HCT116 (cell line): ENCODE results near the gene CEP43. TPM values are rescaled to one million over a fixed set of nuclear protein-coding genes. Genes with fewer than 3 reads are reported as not detected.

Source experiments
- ATAC-seq: fragments of 200-7000 bp; cut with Tn5 transposase; 2 replicates; pipeline ENCODE4 v1.9.1; 2020; ENCODE audit warnings: mild to moderate bottlenecking, moderate library complexity
- BruUV-seq: library from RNA; stranded (reverse); fragments of 400-500 nt; replicated peaks from 2 replicates; lab custom pipeline; 2021; lab: Mats Ljungman, UMichigan
- CTCF ChIA-PET: fragments of 300-600 bp; sonication (Branson Sonifier 250); formaldehyde crosslinking; loops from one replicate; lab custom pipeline; 2021; ENCODE audit warnings: antibody characterized with exemption; lab: Charles Lee
- POLR2A ChIA-PET: fragments of 300-600, 350-600 bp; sonication (Branson Sonifier 250); formaldehyde crosslinking; loops from one replicate; lab custom pipeline; 2021; ENCODE audit warnings: antibody characterized with exemption; lab: Charles Lee
- RAD21 ChIA-PET, 2 experiments: fragments of 300-600 bp; sonication (Branson Sonifier 250); formaldehyde crosslinking; loops; one replicate each; lab custom pipeline; 2023; ENCODE audit warnings: low total read pairs in 2 of 2; ENCODE audit not compliant: uncharacterized antibody in 2 of 2, unreplicated experiment in 2 of 2, low non-redundant PET in 1 of 2; lab: Charles Lee
- DNase-seq: peaks from one replicate; pipeline ENCODE4 v3.0.0-alpha.2; 2010; ENCODE audit warnings: low read depth, low spot score
- H2AFZ ChIP-seq: fragments of 200-600 bp; shearing (Covaris generic), sonication (generic); 2 replicates; pipeline ENCODE4 v1.6.1; 2017; ENCODE audit warnings: low read depth, mixed run types, mixed read lengths, antibody characterized with exemption, low read length; ENCODE audit not compliant: poor library complexity, severe bottlenecking
- H3K27ac ChIP-seq: 2 replicates; pipeline ENCODE4 v1.5.1; 2012; ENCODE audit warnings: low read depth, low read length
- H3K27me3 ChIP-seq: fragments of 200-600 bp; sonication (generic); 2 replicates; pipeline ENCODE4 v1.6.1; 2016; ENCODE audit warnings: mixed run types, low read length, mixed read lengths; ENCODE audit not compliant: insufficient read depth
- H3K36me3 ChIP-seq, 2 experiments: fragments of 200-500 bp in 1 of 2; fragments of 200-600 bp in 1 of 2; sonication (Bioruptor generic) in 1 of 2; sonication (generic) in 1 of 2; 2 replicates each; pipeline versions ENCODE4 v1.5.1 to v1.6.1; 2014 to 2016; ENCODE audit warnings: low read length in 2 of 2, inconsistent platforms in 1 of 2, mixed read lengths in 1 of 2, mixed run types in 1 of 2; ENCODE audit not compliant: insufficient read depth in 2 of 2, control insufficient read depth in 1 of 2
- H3K4me1 ChIP-seq, 2 experiments: fragments of 200-600 bp in 1 of 2; sonication (generic) in 1 of 2; 2 replicates each; pipeline versions ENCODE4 v1.5.1 to v1.6.1; 2012 to 2017; ENCODE audit warnings: low read length in 2 of 2, inconsistent platforms in 1 of 2, mild to moderate bottlenecking in 1 of 2, mixed read lengths in 1 of 2, mixed run types in 1 of 2, moderate library complexity in 1 of 2; ENCODE audit not compliant: insufficient read depth in 2 of 2, control insufficient read depth in 1 of 2
- H3K4me2 ChIP-seq: fragments of 200-600 bp; sonication (generic); 2 replicates; pipeline ENCODE4 v1.6.1; 2017; ENCODE audit warnings: mixed run types, low read length, mixed read lengths
- H3K4me3 ChIP-seq, 2 experiments: fragments of 200-600 bp in 1 of 2; sonication (generic) in 1 of 2; replicated peaks in 1 of 2; 2 replicates each; pipeline ENCODE4 v1.5.1; 2011 to 2016; ENCODE audit warnings: low read length in 2 of 2, control low read depth in 1 of 2, low read depth in 1 of 2, mild to moderate bottlenecking in 1 of 2, mixed read lengths in 1 of 2, mixed run types in 1 of 2
- H3K79me2 ChIP-seq: fragments of 200-600 bp; sonication (generic); 2 replicates; pipeline ENCODE4 v1.6.1; 2017; ENCODE audit warnings: mild to moderate bottlenecking, mixed run types, low read length, moderate library complexity, mixed read lengths; ENCODE audit not compliant: insufficient read depth
- H3K9ac ChIP-seq: fragments of 200-600 bp; sonication (generic); 2 replicates; pipeline ENCODE4 v1.6.1; 2016; ENCODE audit warnings: low read length, mixed read lengths
- H3K9me2 ChIP-seq: fragments of 200-600 bp; sonication (generic), shearing (Covaris generic); 2 replicates; pipeline ENCODE4 v1.6.1; 2017; ENCODE audit warnings: mixed run types, mild to moderate bottlenecking, moderate library complexity; ENCODE audit not compliant: insufficient read depth
- H3K9me3 ChIP-seq, 2 experiments: fragments of 200-500 bp in 1 of 2; fragments of 200-600 bp in 1 of 2; sonication (Bioruptor generic) in 1 of 2; sonication (generic) in 1 of 2; 2 replicates each; pipeline ENCODE4 v1.6.1; 2014 to 2017; ENCODE audit warnings: low read length in 2 of 2, mixed read lengths in 2 of 2, inconsistent platforms in 1 of 2, low read depth in 1 of 2, mild to moderate bottlenecking in 1 of 2, mixed run types in 1 of 2, moderate library complexity in 1 of 2; ENCODE audit not compliant: control insufficient read depth in 1 of 2, insufficient read depth in 1 of 2
- H4K20me1 ChIP-seq: fragments of 200-600 bp; sonication (generic), shearing (Covaris generic); 2 replicates; pipeline ENCODE4 v1.6.1; 2017; ENCODE audit warnings: mixed run types, mild to moderate bottlenecking, moderate library complexity; ENCODE audit not compliant: insufficient read depth
- ATF3 ChIP-seq: IDR thresholded peaks from 2 replicates; pipeline ENCODE4 v1.6.1; 2012
- CBX3 ChIP-seq: IDR thresholded peaks from 2 replicates; pipeline ENCODE4 v1.6.1; 2012; ENCODE audit warnings: low read depth
- CEBPB ChIP-seq: IDR thresholded peaks from 2 replicates; pipeline ENCODE4 v1.6.1; 2012; ENCODE audit warnings: low read depth
- EGR1 ChIP-seq: IDR thresholded peaks from 2 replicates; pipeline ENCODE4 v1.6.1; 2012; ENCODE audit warnings: low read depth
- MAX ChIP-seq: IDR thresholded peaks from 2 replicates; pipeline ENCODE4 v1.6.1; 2012
- RAD21 ChIP-seq: IDR thresholded peaks from 2 replicates; pipeline ENCODE4 v1.6.1; 2012; ENCODE audit warnings: low read depth, mild to moderate bottlenecking
- REST ChIP-seq: IDR thresholded peaks from 2 replicates; pipeline ENCODE4 v1.6.1; 2012; ENCODE audit warnings: low read depth
- SIN3A ChIP-seq: IDR thresholded peaks from 2 replicates; pipeline ENCODE4 v1.6.1; 2012; ENCODE audit warnings: low read depth
- intact Hi-C: fragments of 100-400 bp; cut with micrococcal nuclease; formaldehyde crosslinking; loops from 2 replicates; pipeline ENCODE4 v1.10.0; 2022
- total RNA-seq: library from RNA; stranded (reverse); gene quantifications from one replicate; pipeline ENCODE4 v1.2.1, GENCODE V29; 2021; ENCODE audit not compliant: unreplicated experiment
- TF ChIP-seq, protein P1 (sequence below): IDR thresholded peaks from 2 replicates; pipeline ENCODE4 v1.6.1; 2011; ENCODE audit warnings: mild to moderate bottlenecking, low read length, moderate library complexity; ENCODE audit not compliant: insufficient replicate concordance; ENCODE audit errors: extremely low read depth
- TF ChIP-seq, protein P2 (sequence below), 3 experiments: fragments of 200-600 bp in 1 of 3; sonication (generic) in 1 of 3; IDR thresholded peaks in 2 of 3; conservative IDR thresholded peaks in 1 of 3; 2 replicates each; pipeline ENCODE4 v1.5.1; 2012 to 2017; ENCODE audit warnings: low read depth in 2 of 3, low read length in 2 of 3, antibody characterized with exemption in 1 of 3, borderline replicate concordance in 1 of 3, control low read depth in 1 of 3, mild to moderate bottlenecking in 1 of 3, mixed read lengths in 1 of 3, mixed run types in 1 of 3, moderate library complexity in 1 of 3; ENCODE audit not compliant: insufficient read depth in 1 of 3

CEP43 gene
- total RNA-seq, 1 experiment from 2014 or later, result 15.8 TPM

GRCh38 chr6:167027772-167028171 is 28.6 kb downstream of the CEP43 start:
- TF ChIP-seq CBX3, result no peak
- no peak for TF ChIP-seq SIN3A
- TF ChIP-seq, protein P1, sequence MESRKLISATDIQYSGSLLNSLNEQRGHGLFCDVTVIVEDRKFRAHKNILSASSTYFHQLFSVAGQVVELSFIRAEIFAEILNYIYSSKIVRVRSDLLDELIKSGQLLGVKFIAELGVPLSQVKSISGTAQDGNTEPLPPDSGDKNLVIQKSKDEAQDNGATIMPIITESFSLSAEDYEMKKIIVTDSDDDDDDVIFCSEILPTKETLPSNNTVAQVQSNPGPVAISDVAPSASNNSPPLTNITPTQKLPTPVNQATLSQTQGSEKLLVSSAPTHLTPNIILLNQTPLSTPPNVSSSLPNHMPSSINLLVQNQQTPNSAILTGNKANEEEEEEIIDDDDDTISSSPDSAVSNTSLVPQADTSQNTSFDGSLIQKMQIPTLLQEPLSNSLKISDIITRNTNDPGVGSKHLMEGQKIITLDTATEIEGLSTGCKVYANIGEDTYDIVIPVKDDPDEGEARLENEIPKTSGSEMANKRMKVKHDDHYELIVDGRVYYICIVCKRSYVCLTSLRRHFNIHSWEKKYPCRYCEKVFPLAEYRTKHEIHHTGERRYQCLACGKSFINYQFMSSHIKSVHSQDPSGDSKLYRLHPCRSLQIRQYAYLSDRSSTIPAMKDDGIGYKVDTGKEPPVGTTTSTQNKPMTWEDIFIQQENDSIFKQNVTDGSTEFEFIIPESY, result no peak
- ATAC-seq (no peak), DNase-seq (no peak)
- Histone ChIP-seq H3K4me3 (no peak overlapping the region), H4K20me1 (no peaks in the 10 kb centered on the region), H3K27ac (no peak overlapping the region), H3K27me3 (no peaks in the 10 kb centered on the region), H3K9me2 (no peaks in the 10 kb centered on the region), H3K9me3 (no peaks in the 10 kb centered on the region), H3K36me3 (peaks cover 43 to 51% of the 10 kb centered on the region in 2 experiments), H3K9ac (no peak overlapping the region), H3K4me1 (no peaks in the 10 kb centered on the region), H3K79me2 (no peaks in the 10 kb centered on the region), H2AFZ (no peak overlapping the region), H3K4me2 (no peak overlapping the region)
- ChIA-PET RAD21 (no interaction called here), POLR2A (no interaction called here), CTCF (no interaction called here)
- no TSS peak for BruUV-seq
- intact Hi-C loops, result no loop called here

GRCh38 chr6:167030222-167031072 is 31.2 kb downstream of the CEP43 start:
- Histone ChIP-seq H3K27ac (no peak overlapping the region), H3K4me3 (no peak overlapping the region), H3K9me3 (no peaks in the 10 kb centered on the region), H3K4me2 (no peak overlapping the region), H3K9ac (no peak overlapping the region), H3K9me2 (no peaks in the 10 kb centered on the region), H3K4me1 (no peaks in the 10 kb centered on the region), H3K27me3 (no peaks in the 10 kb centered on the region), H2AFZ (no peak overlapping the region), H4K20me1 (no peaks in the 10 kb centered on the region), H3K36me3 (peaks cover 51 to 57% of the 10 kb centered on the region in 2 experiments), H3K79me2 (no peaks in the 10 kb centered on the region)
- ATAC-seq, result no peak
- ChIA-PET CTCF (no interaction called here), POLR2A (no interaction called here), RAD21 (no interaction called here)
- intact Hi-C loops, result no loop called here
- no peak for DNase-seq
- no TSS peak for BruUV-seq
- TF ChIP-seq EGR1 (no peak), REST (no peak), CBX3 (no peak), CEBPB (no peak), RAD21 (no peak), MAX (no peak), SIN3A (no peak), ATF3 (no peak)
- TF ChIP-seq, protein P2, sequence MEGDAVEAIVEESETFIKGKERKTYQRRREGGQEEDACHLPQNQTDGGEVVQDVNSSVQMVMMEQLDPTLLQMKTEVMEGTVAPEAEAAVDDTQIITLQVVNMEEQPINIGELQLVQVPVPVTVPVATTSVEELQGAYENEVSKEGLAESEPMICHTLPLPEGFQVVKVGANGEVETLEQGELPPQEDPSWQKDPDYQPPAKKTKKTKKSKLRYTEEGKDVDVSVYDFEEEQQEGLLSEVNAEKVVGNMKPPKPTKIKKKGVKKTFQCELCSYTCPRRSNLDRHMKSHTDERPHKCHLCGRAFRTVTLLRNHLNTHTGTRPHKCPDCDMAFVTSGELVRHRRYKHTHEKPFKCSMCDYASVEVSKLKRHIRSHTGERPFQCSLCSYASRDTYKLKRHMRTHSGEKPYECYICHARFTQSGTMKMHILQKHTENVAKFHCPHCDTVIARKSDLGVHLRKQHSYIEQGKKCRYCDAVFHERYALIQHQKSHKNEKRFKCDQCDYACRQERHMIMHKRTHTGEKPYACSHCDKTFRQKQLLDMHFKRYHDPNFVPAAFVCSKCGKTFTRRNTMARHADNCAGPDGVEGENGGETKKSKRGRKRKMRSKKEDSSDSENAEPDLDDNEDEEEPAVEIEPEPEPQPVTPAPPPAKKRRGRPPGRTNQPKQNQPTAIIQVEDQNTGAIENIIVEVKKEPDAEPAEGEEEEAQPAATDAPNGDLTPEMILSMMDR (IDR thresholded peaks at IDR 0.05 in 2 of 3, conservative IDR thresholded peaks at IDR 0.05 in 1 of 3; ENCODE audit: borderline replicate concordance in 1 of 3, insufficient read depth in 1 of 3, low read depth in 2 of 3, low read length in 2 of 3), result no peak
